HEK293T (cell line): ENCODE results near the gene GSTM1.

Experiments
- CTCF ChIA-PET: fragments of 350-600 bp; formaldehyde crosslinking; extraction: SDS; loops from one replicate; lab custom pipeline; 2021; ENCODE audit warnings: antibody characterized with exemption, inconsistent platforms; lab: Yijun Ruan, JAX
- POLR2A ChIA-PET: fragments of 350-600 bp; formaldehyde crosslinking; extraction: SDS; loops from one replicate; lab custom pipeline; 2020; ENCODE audit warnings: antibody characterized with exemption, inconsistent platforms; lab: Yijun Ruan, JAX
- DNase-seq: peaks from one replicate; pipeline ENCODE4 v3.0.0; 2012; ENCODE audit warnings: mixed read lengths; ENCODE audit errors: extremely low spot score
- ARNT ChIP-seq: fragments of 450-650 bp; IDR thresholded peaks from 2 replicates; pipeline ENCODE4 v1.6.1; 2017; ENCODE audit warnings: mild to moderate bottlenecking
- BHLHE40 ChIP-seq: fragments of 450-650 bp; IDR thresholded peaks from 2 replicates; pipeline ENCODE4 v1.6.1; 2016; ENCODE audit warnings: mild to moderate bottlenecking, moderate library complexity, borderline replicate concordance
- CTBP1 ChIP-seq: fragments of 450-650 bp; IDR thresholded peaks from 2 replicates; pipeline ENCODE4 v1.6.1; 2016; ENCODE audit warnings: borderline replicate concordance
- ELF4 ChIP-seq: fragments of 450-650 bp; IDR thresholded peaks from 2 replicates; pipeline ENCODE4 v1.6.1; 2017; ENCODE audit warnings: antibody characterized with exemption
- FOXA1 ChIP-seq: fragments of 450-650 bp; IDR thresholded peaks from 2 replicates; pipeline ENCODE4 v1.6.1; 2016; ENCODE audit warnings: mild to moderate bottlenecking
- FOXK2 ChIP-seq: fragments of 450-650 bp; IDR thresholded peaks from 2 replicates; pipeline ENCODE4 v1.6.1; 2016; ENCODE audit warnings: mild to moderate bottlenecking
- FOXM1 ChIP-seq: fragments of 450-650 bp; IDR thresholded peaks from 2 replicates; pipeline ENCODE4 v1.6.1; 2017; ENCODE audit warnings: mild to moderate bottlenecking, borderline replicate concordance
- HDGF ChIP-seq: fragments of 450-650 bp; IDR thresholded peaks from 2 replicates; pipeline ENCODE4 v1.6.1; 2017; ENCODE audit warnings: antibody characterized with exemption, borderline replicate concordance
- L3MBTL2 ChIP-seq: fragments of 450-650 bp; conservative IDR thresholded peaks from 2 replicates; pipeline ENCODE4 v1.6.1; 2016; ENCODE audit warnings: mild to moderate bottlenecking
- LEF1 ChIP-seq: fragments of 450-650 bp; IDR thresholded peaks from 2 replicates; pipeline ENCODE4 v1.6.1; 2017; ENCODE audit warnings: mild to moderate bottlenecking, borderline replicate concordance
- NFRKB ChIP-seq: fragments of 450-650 bp; IDR thresholded peaks from 2 replicates; pipeline ENCODE4 v1.6.1; 2016; ENCODE audit warnings: mild to moderate bottlenecking, moderate library complexity
- SP1 ChIP-seq: fragments of 450-650 bp; IDR thresholded peaks from 2 replicates; pipeline ENCODE4 v1.6.1; 2017
- SUZ12 ChIP-seq: fragments of 450-650 bp; IDR thresholded peaks from 2 replicates; pipeline ENCODE4 v1.6.1; 2016; ENCODE audit warnings: mild to moderate bottlenecking
- TARDBP ChIP-seq: fragments of 450-650 bp; IDR thresholded peaks from 2 replicates; pipeline ENCODE4 v1.6.1; 2016
- ZNF384 ChIP-seq: fragments of 450-650 bp; IDR thresholded peaks from 2 replicates; pipeline ENCODE4 v1.6.1; 2016
- TF ChIP-seq, protein P1 (sequence below): fragments of 450-650 bp; IDR thresholded peaks from 2 replicates; pipeline ENCODE4 v1.6.1; 2016

The GSTM1 gene

DNA sequence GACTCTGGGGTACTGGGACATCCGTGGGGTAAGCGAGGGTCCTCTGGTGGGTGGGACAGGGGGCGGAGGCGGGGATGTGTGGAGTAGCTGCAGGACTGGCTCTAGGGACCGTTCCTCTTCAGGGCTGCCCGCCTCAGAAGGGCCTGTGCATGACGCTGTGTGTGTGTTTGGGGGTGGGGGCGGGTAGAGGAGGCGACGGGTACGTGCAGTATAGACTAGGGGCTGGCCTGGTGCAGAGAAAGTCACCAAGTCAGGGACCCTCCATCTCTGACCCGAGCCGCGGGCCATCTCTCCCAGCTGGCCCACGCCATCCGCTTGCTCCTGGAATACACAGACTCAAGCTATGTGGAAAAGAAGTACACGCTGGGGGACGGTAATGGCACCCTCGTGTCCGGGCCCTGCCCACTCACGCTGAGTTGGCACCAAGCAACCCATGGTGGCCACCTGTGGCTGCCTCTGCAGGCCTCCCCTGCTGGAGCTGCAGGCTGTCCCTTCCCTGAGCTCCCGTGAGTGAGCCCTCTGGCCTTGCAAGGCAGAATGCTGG lies 24.8 kb downstream of the GSTM1 start:
- peak; percentile 3 for DNase-seq
- POLR2A ChIA-PET: no interaction called here
- no peak for TF ChIP-seq ELF4
- no peak for TF ChIP-seq NFRKB
- no peak for TF ChIP-seq CTBP1
- no peak for TF ChIP-seq TARDBP
- CTCF ChIA-PET: no interaction called here

DNA sequence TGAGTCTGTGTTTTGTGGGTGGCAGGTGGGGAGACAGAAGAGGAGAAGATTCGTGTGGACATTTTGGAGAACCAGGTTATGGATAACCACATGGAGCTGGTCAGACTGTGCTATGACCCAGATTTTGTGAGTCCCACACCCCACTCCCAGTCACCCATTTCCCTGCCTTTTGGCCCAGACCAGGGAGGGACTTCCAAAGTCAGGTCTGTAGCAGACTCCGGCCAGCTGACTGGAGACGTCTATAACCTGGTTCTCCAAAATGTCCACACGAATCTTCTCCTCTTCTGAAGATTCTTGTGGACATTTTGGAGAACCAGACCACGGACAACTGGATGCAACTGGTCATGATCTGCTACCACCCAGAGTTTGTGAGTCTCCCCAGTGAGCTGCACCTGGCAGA lies 26.0 kb downstream of the GSTM1 start:
- TF ChIP-seq BHLHE40: no peak
- TF ChIP-seq, protein P1, sequence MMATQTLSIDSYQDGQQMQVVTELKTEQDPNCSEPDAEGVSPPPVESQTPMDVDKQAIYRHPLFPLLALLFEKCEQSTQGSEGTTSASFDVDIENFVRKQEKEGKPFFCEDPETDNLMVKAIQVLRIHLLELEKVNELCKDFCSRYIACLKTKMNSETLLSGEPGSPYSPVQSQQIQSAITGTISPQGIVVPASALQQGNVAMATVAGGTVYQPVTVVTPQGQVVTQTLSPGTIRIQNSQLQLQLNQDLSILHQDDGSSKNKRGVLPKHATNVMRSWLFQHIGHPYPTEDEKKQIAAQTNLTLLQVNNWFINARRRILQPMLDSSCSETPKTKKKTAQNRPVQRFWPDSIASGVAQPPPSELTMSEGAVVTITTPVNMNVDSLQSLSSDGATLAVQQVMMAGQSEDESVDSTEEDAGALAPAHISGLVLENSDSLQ: no peak
- TF ChIP-seq SUZ12: no peak
- no peak for TF ChIP-seq FOXM1
- no peak for TF ChIP-seq CTBP1
- no peak for TF ChIP-seq NFRKB
- TF ChIP-seq FOXA1: no peak
- TF ChIP-seq L3MBTL2: no peak
- TF ChIP-seq HDGF: no peak
- no peak for TF ChIP-seq ARNT
- no peak for TF ChIP-seq LEF1
- TF ChIP-seq SP1: no peak
- peak; percentile 2 for DNase-seq
- CTCF ChIA-PET: no interaction called here
- POLR2A ChIA-PET: no interaction called here

DNA sequence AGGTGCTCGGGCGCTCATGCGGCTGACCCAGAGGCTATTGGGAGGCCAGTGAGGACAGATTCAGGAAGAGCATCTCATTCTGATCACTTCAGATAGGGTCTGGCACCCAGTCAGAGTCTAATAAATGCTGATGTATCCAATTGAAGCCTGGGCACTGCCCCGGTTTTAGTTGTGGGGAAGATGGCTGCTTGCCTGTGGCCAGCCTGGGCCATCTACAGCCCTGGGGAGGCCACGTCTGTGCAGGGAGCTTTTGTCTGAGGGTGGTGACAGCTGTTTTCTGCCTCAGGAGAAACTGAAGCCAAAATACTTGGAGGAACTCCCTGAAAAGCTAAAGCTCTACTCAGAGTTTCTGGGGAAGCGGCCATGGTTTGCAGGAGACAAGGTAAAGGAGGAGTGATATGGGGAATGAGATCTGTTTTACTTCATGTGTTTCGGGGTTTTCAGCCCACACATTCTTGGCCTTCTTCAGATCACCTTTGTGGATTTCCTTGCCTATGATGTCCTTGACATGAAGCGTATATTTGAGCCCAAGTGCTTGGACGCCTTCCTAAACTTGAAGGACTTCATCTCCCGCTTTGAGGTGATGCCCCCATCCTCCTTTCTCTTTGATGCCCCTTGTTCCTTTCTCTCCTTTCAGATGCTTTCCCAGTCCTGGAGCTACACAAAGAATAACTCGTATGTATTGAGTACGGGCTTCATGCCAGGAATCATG lies 27.2 kb downstream of the GSTM1 start:
- CTCF ChIA-PET: no interaction called here

DNA sequence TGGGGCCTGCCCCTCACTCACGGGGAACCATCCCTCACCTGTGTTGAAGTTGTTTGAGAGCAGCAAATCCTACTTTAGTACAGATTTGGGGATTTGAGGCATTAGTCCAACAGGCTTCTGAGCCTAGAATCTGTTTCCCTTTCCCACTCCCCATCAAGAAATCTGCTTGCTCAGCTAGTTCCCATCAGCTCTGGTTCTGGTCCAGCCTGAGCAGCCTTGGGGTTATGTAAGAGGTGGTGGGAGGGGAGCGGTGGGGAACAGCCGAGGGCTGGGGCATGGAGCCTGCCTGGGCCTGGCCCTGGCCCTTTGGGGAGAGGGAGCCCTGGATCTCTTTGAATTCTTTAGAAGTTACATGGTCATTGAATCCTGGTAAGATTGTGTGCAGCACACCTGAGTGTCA lies 28.5 kb downstream of the GSTM1 start:
- DNase-seq: no peak
- ChIA-PET POLR2A (no interaction called here), CTCF (no interaction called here)
- TF ChIP-seq CTBP1: no peak
- TF ChIP-seq, protein P1: no peak
- TF ChIP-seq SP1: no peak
- TF ChIP-seq LEF1: no peak

More for the DNA sequence above, 27.2 kb downstream of the GSTM1 start:
- peak; percentile 3 for DNase-seq
- POLR2A ChIA-PET: no interaction called here
- no peak for TF ChIP-seq CTBP1
- TF ChIP-seq SUZ12: no peak
- TF ChIP-seq NFRKB: no peak
- TF ChIP-seq LEF1: no peak
- no peak for TF ChIP-seq ZNF384
- TF ChIP-seq TARDBP: no peak
- no peak for TF ChIP-seq ARNT
- TF ChIP-seq, protein P1: no peak
- no peak for TF ChIP-seq FOXK2
- TF ChIP-seq L3MBTL2: no peak
- TF ChIP-seq BHLHE40: no peak
- TF ChIP-seq ELF4: no peak
- TF ChIP-seq HDGF: no peak

DNA sequence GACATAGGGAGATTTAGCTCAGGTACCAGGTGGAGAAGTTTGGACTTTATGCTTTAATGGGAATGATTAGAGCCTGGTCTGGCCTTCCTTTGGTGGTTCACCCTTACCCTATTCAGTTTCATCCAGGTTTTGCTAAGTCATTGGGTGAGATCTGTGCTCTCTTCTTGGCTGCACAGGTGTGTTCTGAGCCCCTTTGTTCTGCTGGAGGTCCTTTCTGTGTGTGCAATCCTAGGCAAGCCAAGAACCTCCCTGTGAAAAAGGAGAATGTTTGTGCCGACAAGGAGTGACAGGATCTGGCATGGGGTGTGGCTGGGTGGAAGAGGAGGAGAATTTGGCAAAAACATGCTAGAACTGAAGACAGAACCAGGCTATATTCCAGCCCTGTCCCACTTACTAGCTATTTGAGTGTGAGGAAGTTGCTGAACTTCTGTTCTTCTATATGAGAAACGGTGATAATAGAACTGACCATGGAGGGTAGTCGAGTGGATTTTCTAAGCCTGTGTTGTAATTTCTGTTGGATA lies 29.0 kb downstream of the GSTM1 start:
- TF ChIP-seq SP1 (no peak), SUZ12 (no peak), TARDBP (no peak), BHLHE40 (no peak), NFRKB (no peak), ELF4 (no peak), LEF1 (no peak), ZNF384 (no peak), FOXK2 (no peak), FOXA1 (no peak), HDGF (no peak), CTBP1 (no peak), L3MBTL2 (no peak), FOXM1 (no peak), ARNT (no peak)
- TF ChIP-seq, protein P1: no peak
- no peak for DNase-seq
- ChIA-PET CTCF (no interaction called here), POLR2A (no interaction called here)
